Measurements from ENCODE around the gene SPDYE1.
"Not testable (repeated sequence)": the region's sequence is repeated elsewhere in the genome, so short reads cannot be mapped to it uniquely, and the experiment has no call there.

GRCh38 chr7:44036364-44036763 is 38.7 kb downstream of the SPDYE1 start:
- TF ChIP-seq ZNF274 (IDR thresholded peaks at IDR 0.05; ENCODE audit: low read depth, low read length); YY1 (IDR thresholded peaks at IDR 0.05; ENCODE audit: insufficient read depth, insufficient read length); SUZ12 (IDR thresholded peaks at IDR 0.05; ENCODE audit: extremely low read depth, insufficient read depth, insufficient read length): not testable (repeated sequence)

Data from NT2/D1 (cell line).